BLaER1 (cell line): ENCODE measurements around the gene ACAT2.

Source experiments
- H3K27ac ChIP-seq: shearing (Covaris generic); formaldehyde crosslinking; 2 replicates; pipeline ENCODE4 v1.8.1; 2022
- H3K27me3 ChIP-seq: shearing (Covaris generic); formaldehyde crosslinking; 2 replicates; pipeline ENCODE4 v1.8.1; 2022
- H3K36me3 ChIP-seq: shearing (Covaris generic); formaldehyde crosslinking; 2 replicates; pipeline ENCODE4 v1.8.1; 2022
- H3K4me1 ChIP-seq: shearing (Covaris generic); formaldehyde crosslinking; 2 replicates; pipeline ENCODE4 v1.8.1; 2022
- H3K4me2 ChIP-seq: shearing (Covaris generic); formaldehyde crosslinking; 2 replicates; pipeline ENCODE4 v1.8.1; 2022
- H3K4me3 ChIP-seq: shearing (Covaris generic); formaldehyde crosslinking; 2 replicates; pipeline ENCODE4 v1.8.1; 2022
- H3K9ac ChIP-seq: shearing (Covaris generic); formaldehyde crosslinking; 2 replicates; pipeline ENCODE4 v1.8.1; 2022
- H3K9me3 ChIP-seq: shearing (Covaris generic); formaldehyde crosslinking; 2 replicates; pipeline ENCODE4 v1.8.1; 2022
- H4K20me1 ChIP-seq: shearing (Covaris generic); formaldehyde crosslinking; 2 replicates; pipeline ENCODE4 v1.8.1; 2022
- Cebpa-rat ChIP-seq: shearing (Covaris generic); IDR thresholded peaks from 2 replicates; pipeline ENCODE4 v1.8.1; 2022

The ACAT2 gene

GRCh38 chr6:159761129-159761872 is 544 bp upstream of the ACAT2 start:
- Histone ChIP-seq H3K27ac (peak overlapping the region; percentile 95), H3K4me1 (peaks cover 24% of the 10 kb centered on the region), H3K9me3 (no peaks in the 10 kb centered on the region), H3K4me3 (peak overlapping the region; percentile 91), H3K9ac (peak overlapping the region; percentile 92), H3K27me3 (no peaks in the 10 kb centered on the region), H3K36me3 (peaks cover 53% of the 10 kb centered on the region), H4K20me1 (peaks cover 5% of the 10 kb centered on the region; the same call in 1 of the 2 replicates), H3K4me2 (peak overlapping the region; percentile 92)
- no peak for TF ChIP-seq Cebpa-rat

GRCh38 chr6:159762681-159763293 is 942 bp downstream of the ACAT2 start:
- Histone ChIP-seq H3K4me1 (peaks cover 24% of the 10 kb centered on the region), H3K9ac (peak overlapping the region; percentile 92), H3K4me2 (peak overlapping the region; percentile 92), H3K27me3 (no peaks in the 10 kb centered on the region), H3K36me3 (peaks cover 53% of the 10 kb centered on the region), H4K20me1 (no peaks in the 10 kb centered on the region), H3K9me3 (no peaks in the 10 kb centered on the region), H3K4me3 (peak overlapping the region; percentile 91), H3K27ac (no peak overlapping the region)
- no peak for TF ChIP-seq Cebpa-rat

- Histone ChIP-seq H3K27me3 (no peaks in the 10 kb centered on the region), H3K36me3 (peaks cover 83% of the 10 kb centered on the region), H3K9ac (no peak overlapping the region), H3K4me3 (no peak overlapping the region), H3K9me3 (peaks cover 7% of the 10 kb centered on the region), H3K4me2 (no peak overlapping the region), H4K20me1 (no peaks in the 10 kb centered on the region), H3K27ac (no peak overlapping the region), H3K4me1 (peaks cover 10% of the 10 kb centered on the region)
- no peak for TF ChIP-seq Cebpa-rat
Observed at GRCh38 chr6:159766906-159767305, 5.1 kb downstream of the ACAT2 start.

- Histone ChIP-seq H3K4me2 (no peak overlapping the region), H3K4me3 (no peak overlapping the region), H3K27me3 (no peaks in the 10 kb centered on the region), H3K36me3 (peaks cover 86% of the 10 kb centered on the region), H3K27ac (no peak overlapping the region), H3K9me3 (peaks cover 17% of the 10 kb centered on the region), H4K20me1 (no peaks in the 10 kb centered on the region), H3K4me1 (no peaks in the 10 kb centered on the region), H3K9ac (no peak overlapping the region)
- TF ChIP-seq Cebpa-rat, result no peak
Observed at GRCh38 chr6:159769470-159769869, 7.6 kb downstream of the ACAT2 start.

- H3K9me3 ChIP-seq, result peaks cover 17% of the 10 kb centered on the region
- no peaks in the 10 kb centered on the region for H3K4me1 ChIP-seq
- H3K36me3 ChIP-seq, result peaks cover 93% of the 10 kb centered on the region
- H3K9ac ChIP-seq, result no peak overlapping the region
- no peak overlapping the region for H3K4me2 ChIP-seq
- H4K20me1 ChIP-seq, result no peaks in the 10 kb centered on the region
- H3K27me3 ChIP-seq, result no peaks in the 10 kb centered on the region
- no peak for TF ChIP-seq Cebpa-rat
- no peak overlapping the region for H3K27ac ChIP-seq
- H3K4me3 ChIP-seq, result no peak overlapping the region
Observed at GRCh38 chr6:159772196-159772595, 10.4 kb downstream of the ACAT2 start.

- no peak for TF ChIP-seq Cebpa-rat
- Histone ChIP-seq H3K27me3 (no peaks in the 10 kb centered on the region), H3K4me2 (no peak overlapping the region), H3K9me3 (peaks cover 6% of the 10 kb centered on the region), H3K4me1 (no peaks in the 10 kb centered on the region), H3K36me3 (peaks cover 93% of the 10 kb centered on the region), H3K4me3 (no peak overlapping the region), H3K27ac (no peak overlapping the region), H3K9ac (no peak overlapping the region), H4K20me1 (peaks cover 46% of the 10 kb centered on the region)
Observed at GRCh38 chr6:159777240-159777904, 15.5 kb downstream of the ACAT2 start.

- Histone ChIP-seq H4K20me1 (peaks cover 54% of the 10 kb centered on the region), H3K27ac (no peak overlapping the region), H3K4me3 (no peak overlapping the region), H3K36me3 (peaks cover 93% of the 10 kb centered on the region), H3K27me3 (no peaks in the 10 kb centered on the region), H3K9ac (no peak overlapping the region), H3K4me1 (no peaks in the 10 kb centered on the region), H3K9me3 (no peaks in the 10 kb centered on the region), H3K4me2 (no peak overlapping the region)
- no peak for TF ChIP-seq Cebpa-rat
Observed at GRCh38 chr6:159778131-159778530, 16.3 kb downstream of the ACAT2 start.

GRCh38 chr6:159778542-159779103 is 16.8 kb downstream of the ACAT2 start:
- no peaks in the 10 kb centered on the region for H3K27me3 ChIP-seq
- H3K9ac ChIP-seq, result no peak overlapping the region
- H3K4me1 ChIP-seq, result no peaks in the 10 kb centered on the region
- no peaks in the 10 kb centered on the region for H3K9me3 ChIP-seq
- H4K20me1 ChIP-seq, result peaks cover 59% of the 10 kb centered on the region
- no peak for TF ChIP-seq Cebpa-rat
- H3K4me3 ChIP-seq, result no peak overlapping the region
- no peak overlapping the region for H3K4me2 ChIP-seq
- H3K27ac ChIP-seq, result no peak overlapping the region
- peaks cover 96% of the 10 kb centered on the region for H3K36me3 ChIP-seq

- Histone ChIP-seq H4K20me1 (peaks cover 74% of the 10 kb centered on the region), H3K36me3 (peaks cover 58% of the 10 kb centered on the region), H3K4me3 (peak overlapping the region; percentile 99), H3K9ac (peak overlapping the region; percentile 99), H3K27me3 (no peaks in the 10 kb centered on the region), H3K9me3 (no peaks in the 10 kb centered on the region), H3K4me2 (peak overlapping the region; percentile 85), H3K27ac (peak overlapping the region; percentile 97), H3K4me1 (peaks cover 38% of the 10 kb centered on the region)
- TF ChIP-seq Cebpa-rat, result no peak
Observed at GRCh38 chr6:159788276-159788675, 26.4 kb downstream of the ACAT2 start.
